HEK293 (cell line): ENCODE results near the gene LMAN1L.
A peak's percentile ranks its signal among the peaks of the same experiment; 100 is the strongest.

Experiments
- HOXD13 ChIP-seq: sonication (generic); formaldehyde crosslinking; IDR thresholded peaks from 2 replicates; pipeline ENCODE4 v1.8.0; 2022; ENCODE audit warnings: missing genetic modification reagents, borderline replicate concordance
- KLF8 ChIP-seq: fragments of 450-650 bp; formaldehyde crosslinking; IDR thresholded peaks from 2 replicates; pipeline ENCODE4 v1.5.1; 2016; ENCODE audit warnings: missing biosample characterization, missing genetic modification characterization
- PRDM6 ChIP-seq: fragments of 450-650 bp; formaldehyde crosslinking; IDR thresholded peaks from 2 replicates; pipeline ENCODE4 v1.5.1; 2017; ENCODE audit warnings: missing biosample characterization, missing genetic modification characterization
- SCRT2 ChIP-seq: fragments of 450-650 bp; formaldehyde crosslinking; IDR thresholded peaks from 2 replicates; pipeline ENCODE4 v1.5.1; 2016; ENCODE audit warnings: missing biosample characterization, missing genetic modification characterization
- WT1 ChIP-seq: fragments of 450-650 bp; formaldehyde crosslinking; IDR thresholded peaks from 2 replicates; pipeline ENCODE4 v1.5.1; 2016; ENCODE audit warnings: missing biosample characterization, missing genetic modification characterization
- ZBTB17 ChIP-seq: fragments of 450-650 bp; formaldehyde crosslinking; IDR thresholded peaks from 2 replicates; pipeline ENCODE4 v1.5.1; 2016; ENCODE audit warnings: missing biosample characterization, missing genetic modification characterization
- ZBTB26 ChIP-seq: fragments of 450-650 bp; formaldehyde crosslinking; optimal IDR thresholded peaks from 2 replicates; pipeline ENCODE3; 2016; ENCODE audit warnings: missing biosample characterization, mild to moderate bottlenecking, missing genetic modification characterization
- ZBTB48 ChIP-seq: fragments of 450-650 bp; formaldehyde crosslinking; IDR thresholded peaks from 2 replicates; pipeline ENCODE4 v1.5.1; 2016; ENCODE audit warnings: missing biosample characterization, missing genetic modification characterization
- ZBTB8A ChIP-seq: fragments of 450-650 bp; formaldehyde crosslinking; IDR thresholded peaks from 2 replicates; pipeline ENCODE4 v1.5.1; 2016; ENCODE audit warnings: missing biosample characterization, missing genetic modification characterization
- ZNF10 ChIP-seq: fragments of 450-650 bp; formaldehyde crosslinking; IDR thresholded peaks from 2 replicates; pipeline ENCODE4 v1.5.1; 2017; ENCODE audit warnings: missing biosample characterization, missing genetic modification characterization
- ZNF350 ChIP-seq: fragments of 450-650 bp; formaldehyde crosslinking; IDR thresholded peaks from 2 replicates; pipeline ENCODE4 v1.5.0; 2017; ENCODE audit warnings: missing biosample characterization, mild to moderate bottlenecking, missing genetic modification characterization
- ZNF510 ChIP-seq: fragments of 450-650 bp; formaldehyde crosslinking; IDR thresholded peaks from 2 replicates; pipeline ENCODE4 v1.5.1; 2018; ENCODE audit warnings: mild to moderate bottlenecking, missing genetic modification characterization, missing biosample characterization; ENCODE audit not compliant: insufficient replicate concordance
- ZNF548 ChIP-seq: fragments of 450-650 bp; formaldehyde crosslinking; IDR thresholded peaks from 2 replicates; pipeline ENCODE4 v1.5.1; 2016; ENCODE audit warnings: missing biosample characterization, missing genetic modification characterization
- ZNF549 ChIP-seq: fragments of 450-650 bp; IDR thresholded peaks from 2 replicates; pipeline ENCODE4 v1.5.1; 2018; ENCODE audit warnings: missing biosample characterization, missing genetic modification characterization, mild to moderate bottlenecking, inconsistent platforms, moderate library complexity
- ZNF571 ChIP-seq: fragments of 450-650 bp; formaldehyde crosslinking; IDR thresholded peaks from 2 replicates; pipeline ENCODE4 v1.5.0; 2017; ENCODE audit warnings: missing biosample characterization, missing genetic modification characterization
- ZNF596 ChIP-seq: fragments of 450-650 bp; IDR thresholded peaks from 2 replicates; pipeline ENCODE4 v1.5.0; 2018; ENCODE audit warnings: missing biosample characterization, mild to moderate bottlenecking, missing genetic modification characterization, moderate library complexity
- ZNF600 ChIP-seq: fragments of 450-650 bp; formaldehyde crosslinking; IDR thresholded peaks from 2 replicates; pipeline ENCODE4 v1.5.1; 2016; ENCODE audit warnings: missing biosample characterization, missing genetic modification characterization
- ZNF621 ChIP-seq: fragments of 450-650 bp; formaldehyde crosslinking; IDR thresholded peaks from 2 replicates; pipeline ENCODE4 v1.5.1; 2017; ENCODE audit warnings: missing biosample characterization, missing genetic modification characterization
- ZNF670 ChIP-seq: fragments of 450-650 bp; formaldehyde crosslinking; IDR thresholded peaks from 2 replicates; pipeline ENCODE4 v1.5.1; 2016; ENCODE audit warnings: missing biosample characterization, missing genetic modification characterization, low read depth
- ZNF747 ChIP-seq: fragments of 450-650 bp; formaldehyde crosslinking; IDR thresholded peaks from 2 replicates; pipeline ENCODE4 v1.5.1; 2016; ENCODE audit warnings: missing biosample characterization, missing genetic modification characterization
- ZNF776 ChIP-seq: fragments of 450-650 bp; formaldehyde crosslinking; IDR thresholded peaks from 2 replicates; pipeline ENCODE4 v1.5.0; 2017; ENCODE audit warnings: missing biosample characterization, missing genetic modification characterization, borderline replicate concordance
- ZNF843 ChIP-seq: fragments of 450-650 bp; formaldehyde crosslinking; IDR thresholded peaks from 2 replicates; pipeline ENCODE4 v1.5.1; 2016; ENCODE audit warnings: missing biosample characterization, missing genetic modification characterization
- ZSCAN23 ChIP-seq: fragments of 450-650 bp; formaldehyde crosslinking; IDR thresholded peaks from 2 replicates; pipeline ENCODE4 v1.5.1; 2016; ENCODE audit warnings: missing biosample characterization, missing genetic modification characterization
- TF ChIP-seq, protein P1 (sequence below): fragments of 450-650 bp; formaldehyde crosslinking; IDR thresholded peaks from 2 replicates; pipeline ENCODE4 v1.5.1; 2016; ENCODE audit warnings: missing biosample characterization, missing genetic modification characterization
- TF ChIP-seq, protein P2 (sequence below): fragments of 450-650 bp; formaldehyde crosslinking; IDR thresholded peaks from 2 replicates; pipeline ENCODE4 v1.5.1; 2017; ENCODE audit warnings: missing biosample characterization, missing genetic modification characterization
- TF ChIP-seq, protein P3 (sequence below): fragments of 450-650 bp; formaldehyde crosslinking; IDR thresholded peaks from 2 replicates; pipeline ENCODE4 v1.5.1; 2016; ENCODE audit warnings: missing biosample characterization, missing genetic modification characterization
- TF ChIP-seq, protein P4 (sequence below): fragments of 450-650 bp; formaldehyde crosslinking; IDR thresholded peaks from 2 replicates; pipeline ENCODE4 v1.5.1; 2017; ENCODE audit warnings: missing biosample characterization, missing genetic modification characterization

The LMAN1L gene

GRCh38 chr15:74842581-74843444 lies 30.2 kb downstream of the LMAN1L start, which contains the start of gene ULK3 (continued):
- TF ChIP-seq, protein P1, sequence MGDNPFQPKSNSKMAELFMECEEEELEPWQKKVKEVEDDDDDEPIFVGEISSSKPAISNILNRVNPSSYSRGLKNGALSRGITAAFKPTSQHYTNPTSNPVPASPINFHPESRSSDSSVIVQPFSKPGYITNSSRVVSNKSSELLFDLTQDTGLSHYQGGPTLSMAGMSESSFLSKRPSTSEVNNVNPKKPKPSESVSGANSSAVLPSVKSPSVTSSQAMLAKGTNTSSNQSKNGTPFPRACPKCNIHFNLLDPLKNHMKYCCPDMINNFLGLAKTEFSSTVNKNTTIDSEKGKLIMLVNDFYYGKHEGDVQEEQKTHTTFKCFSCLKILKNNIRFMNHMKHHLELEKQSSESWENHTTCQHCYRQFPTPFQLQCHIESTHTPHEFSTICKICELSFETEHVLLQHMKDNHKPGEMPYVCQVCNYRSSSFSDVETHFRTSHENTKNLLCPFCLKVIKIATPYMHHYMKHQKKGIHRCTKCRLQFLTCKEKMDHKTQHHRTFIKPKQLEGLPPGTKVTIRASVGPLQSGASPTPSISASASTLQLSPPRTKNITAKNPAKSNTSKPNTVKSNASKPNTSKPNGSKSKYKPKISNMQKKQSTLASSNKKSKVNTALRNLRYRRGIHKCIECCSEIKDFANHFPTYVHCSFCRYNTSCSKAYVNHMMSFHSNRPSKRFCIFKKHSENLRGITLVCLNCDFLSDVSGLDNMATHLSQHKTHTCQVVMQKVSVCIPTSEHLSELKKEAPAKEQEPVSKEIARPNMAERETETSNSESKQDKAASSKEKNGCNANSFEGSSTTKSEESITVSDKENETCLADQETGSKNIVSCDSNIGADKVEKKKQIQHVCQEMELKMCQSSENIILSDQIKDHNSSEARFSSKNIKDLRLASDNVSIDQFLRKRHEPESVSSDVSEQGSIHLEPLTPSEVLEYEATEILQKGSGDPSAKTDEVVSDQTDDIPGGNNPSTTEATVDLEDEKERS (tag by site-specific recombination) = no peak; the same call in 1 of the 2 replicates
- TF ChIP-seq, protein P2, sequence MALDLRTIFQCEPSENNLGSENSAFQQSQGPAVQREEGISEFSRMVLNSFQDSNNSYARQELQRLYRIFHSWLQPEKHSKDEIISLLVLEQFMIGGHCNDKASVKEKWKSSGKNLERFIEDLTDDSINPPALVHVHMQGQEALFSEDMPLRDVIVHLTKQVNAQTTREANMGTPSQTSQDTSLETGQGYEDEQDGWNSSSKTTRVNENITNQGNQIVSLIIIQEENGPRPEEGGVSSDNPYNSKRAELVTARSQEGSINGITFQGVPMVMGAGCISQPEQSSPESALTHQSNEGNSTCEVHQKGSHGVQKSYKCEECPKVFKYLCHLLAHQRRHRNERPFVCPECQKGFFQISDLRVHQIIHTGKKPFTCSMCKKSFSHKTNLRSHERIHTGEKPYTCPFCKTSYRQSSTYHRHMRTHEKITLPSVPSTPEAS (tag by site-specific recombination) = no peak
- TF ChIP-seq, protein P3, sequence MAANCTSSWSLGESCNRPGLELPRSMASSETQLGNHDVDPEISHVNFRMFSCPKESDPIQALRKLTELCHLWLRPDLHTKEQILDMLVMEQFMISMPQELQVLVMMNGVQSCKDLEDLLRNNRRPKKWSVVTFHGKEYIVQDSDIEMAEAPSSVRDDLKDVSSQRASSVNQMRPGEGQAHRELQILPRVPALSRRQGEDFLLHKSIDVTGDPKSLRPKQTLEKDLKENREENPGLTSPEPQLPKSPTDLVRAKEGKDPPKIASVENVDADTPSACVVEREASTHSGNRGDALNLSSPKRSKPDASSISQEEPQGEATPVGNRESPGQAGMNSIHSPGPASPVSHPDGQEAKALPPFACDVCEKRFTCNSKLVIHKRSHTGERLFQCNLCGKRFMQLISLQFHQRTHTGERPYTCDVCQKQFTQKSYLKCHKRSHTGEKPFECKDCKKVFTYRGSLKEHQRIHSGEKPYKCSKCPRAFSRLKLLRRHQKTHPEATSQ (tag by site-specific recombination) = no peak; the same call in none of the 2 replicates
- no peak for TF ChIP-seq HOXD13 (CRISPR knock-in tag)
- peak; percentile 84 for TF ChIP-seq SCRT2 (tag by site-specific recombination)
- TF ChIP-seq ZBTB48 (tag by site-specific recombination) = peak; percentile 37; the same call in 1 of the 2 replicates
- TF ChIP-seq ZBTB8A (tag by site-specific recombination) = peak; percentile 99
- peak; percentile 51 for TF ChIP-seq ZSCAN23 (tag by site-specific recombination)
- TF ChIP-seq ZBTB17 (tag by site-specific recombination) = peak; percentile 26
- no peak for TF ChIP-seq ZNF621 (tag by site-specific recombination)
- TF ChIP-seq ZNF747 (tag by site-specific recombination) = no peak
- peak; percentile 62 for TF ChIP-seq ZNF843 (tag by site-specific recombination)
- TF ChIP-seq ZBTB26 (tag by site-specific recombination) = peak; percentile 99
- no peak for TF ChIP-seq ZNF350 (tag by site-specific recombination)
- no peak for TF ChIP-seq ZNF548 (tag by site-specific recombination)
- no peak for TF ChIP-seq ZNF670
- TF ChIP-seq ZNF571 = no peak
- TF ChIP-seq ZNF600 (tag by site-specific recombination) = peak; percentile 78
- TF ChIP-seq WT1 = peak; percentile 76
- no peak for TF ChIP-seq PRDM6
- no peak for TF ChIP-seq ZNF549 (tag by site-specific recombination)
- peak; percentile 62 for TF ChIP-seq ZNF596 (tag by site-specific recombination)
- TF ChIP-seq, protein P4, sequence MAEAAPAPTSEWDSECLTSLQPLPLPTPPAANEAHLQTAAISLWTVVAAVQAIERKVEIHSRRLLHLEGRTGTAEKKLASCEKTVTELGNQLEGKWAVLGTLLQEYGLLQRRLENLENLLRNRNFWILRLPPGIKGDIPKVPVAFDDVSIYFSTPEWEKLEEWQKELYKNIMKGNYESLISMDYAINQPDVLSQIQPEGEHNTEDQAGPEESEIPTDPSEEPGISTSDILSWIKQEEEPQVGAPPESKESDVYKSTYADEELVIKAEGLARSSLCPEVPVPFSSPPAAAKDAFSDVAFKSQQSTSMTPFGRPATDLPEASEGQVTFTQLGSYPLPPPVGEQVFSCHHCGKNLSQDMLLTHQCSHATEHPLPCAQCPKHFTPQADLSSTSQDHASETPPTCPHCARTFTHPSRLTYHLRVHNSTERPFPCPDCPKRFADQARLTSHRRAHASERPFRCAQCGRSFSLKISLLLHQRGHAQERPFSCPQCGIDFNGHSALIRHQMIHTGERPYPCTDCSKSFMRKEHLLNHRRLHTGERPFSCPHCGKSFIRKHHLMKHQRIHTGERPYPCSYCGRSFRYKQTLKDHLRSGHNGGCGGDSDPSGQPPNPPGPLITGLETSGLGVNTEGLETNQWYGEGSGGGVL (tag by site-specific recombination) = 0 out of 2 replicates have a peak, but pooled peaks have one; percentile 19
- no peak for TF ChIP-seq ZNF10 (tag by site-specific recombination)
- TF ChIP-seq ZNF776 (tag by site-specific recombination) = no peak
- TF ChIP-seq ZNF510 (tag by site-specific recombination) = no peak
- TF ChIP-seq KLF8 (tag by site-specific recombination) = peak; percentile 97
